ENCODE measurements around the gene KPNA6. TPM values are rescaled to one million over a fixed set of nuclear protein-coding genes. Genes with fewer than 3 reads are reported as not detected.

KPNA6 gene
- total and polyA plus RNA-seq, 9 of the 15 experiments (the other 6 are each of a cell fraction or from before 2014, with no cell fraction given) = 20.1 to 54.6 (median 32.2) TPM

GRCh38 chr1:32179443-32180185 is 71.8 kb downstream of the KPNA6 start, which contains the start of gene TXLNA (continued):
- TF ChIP-seq, protein P1, sequence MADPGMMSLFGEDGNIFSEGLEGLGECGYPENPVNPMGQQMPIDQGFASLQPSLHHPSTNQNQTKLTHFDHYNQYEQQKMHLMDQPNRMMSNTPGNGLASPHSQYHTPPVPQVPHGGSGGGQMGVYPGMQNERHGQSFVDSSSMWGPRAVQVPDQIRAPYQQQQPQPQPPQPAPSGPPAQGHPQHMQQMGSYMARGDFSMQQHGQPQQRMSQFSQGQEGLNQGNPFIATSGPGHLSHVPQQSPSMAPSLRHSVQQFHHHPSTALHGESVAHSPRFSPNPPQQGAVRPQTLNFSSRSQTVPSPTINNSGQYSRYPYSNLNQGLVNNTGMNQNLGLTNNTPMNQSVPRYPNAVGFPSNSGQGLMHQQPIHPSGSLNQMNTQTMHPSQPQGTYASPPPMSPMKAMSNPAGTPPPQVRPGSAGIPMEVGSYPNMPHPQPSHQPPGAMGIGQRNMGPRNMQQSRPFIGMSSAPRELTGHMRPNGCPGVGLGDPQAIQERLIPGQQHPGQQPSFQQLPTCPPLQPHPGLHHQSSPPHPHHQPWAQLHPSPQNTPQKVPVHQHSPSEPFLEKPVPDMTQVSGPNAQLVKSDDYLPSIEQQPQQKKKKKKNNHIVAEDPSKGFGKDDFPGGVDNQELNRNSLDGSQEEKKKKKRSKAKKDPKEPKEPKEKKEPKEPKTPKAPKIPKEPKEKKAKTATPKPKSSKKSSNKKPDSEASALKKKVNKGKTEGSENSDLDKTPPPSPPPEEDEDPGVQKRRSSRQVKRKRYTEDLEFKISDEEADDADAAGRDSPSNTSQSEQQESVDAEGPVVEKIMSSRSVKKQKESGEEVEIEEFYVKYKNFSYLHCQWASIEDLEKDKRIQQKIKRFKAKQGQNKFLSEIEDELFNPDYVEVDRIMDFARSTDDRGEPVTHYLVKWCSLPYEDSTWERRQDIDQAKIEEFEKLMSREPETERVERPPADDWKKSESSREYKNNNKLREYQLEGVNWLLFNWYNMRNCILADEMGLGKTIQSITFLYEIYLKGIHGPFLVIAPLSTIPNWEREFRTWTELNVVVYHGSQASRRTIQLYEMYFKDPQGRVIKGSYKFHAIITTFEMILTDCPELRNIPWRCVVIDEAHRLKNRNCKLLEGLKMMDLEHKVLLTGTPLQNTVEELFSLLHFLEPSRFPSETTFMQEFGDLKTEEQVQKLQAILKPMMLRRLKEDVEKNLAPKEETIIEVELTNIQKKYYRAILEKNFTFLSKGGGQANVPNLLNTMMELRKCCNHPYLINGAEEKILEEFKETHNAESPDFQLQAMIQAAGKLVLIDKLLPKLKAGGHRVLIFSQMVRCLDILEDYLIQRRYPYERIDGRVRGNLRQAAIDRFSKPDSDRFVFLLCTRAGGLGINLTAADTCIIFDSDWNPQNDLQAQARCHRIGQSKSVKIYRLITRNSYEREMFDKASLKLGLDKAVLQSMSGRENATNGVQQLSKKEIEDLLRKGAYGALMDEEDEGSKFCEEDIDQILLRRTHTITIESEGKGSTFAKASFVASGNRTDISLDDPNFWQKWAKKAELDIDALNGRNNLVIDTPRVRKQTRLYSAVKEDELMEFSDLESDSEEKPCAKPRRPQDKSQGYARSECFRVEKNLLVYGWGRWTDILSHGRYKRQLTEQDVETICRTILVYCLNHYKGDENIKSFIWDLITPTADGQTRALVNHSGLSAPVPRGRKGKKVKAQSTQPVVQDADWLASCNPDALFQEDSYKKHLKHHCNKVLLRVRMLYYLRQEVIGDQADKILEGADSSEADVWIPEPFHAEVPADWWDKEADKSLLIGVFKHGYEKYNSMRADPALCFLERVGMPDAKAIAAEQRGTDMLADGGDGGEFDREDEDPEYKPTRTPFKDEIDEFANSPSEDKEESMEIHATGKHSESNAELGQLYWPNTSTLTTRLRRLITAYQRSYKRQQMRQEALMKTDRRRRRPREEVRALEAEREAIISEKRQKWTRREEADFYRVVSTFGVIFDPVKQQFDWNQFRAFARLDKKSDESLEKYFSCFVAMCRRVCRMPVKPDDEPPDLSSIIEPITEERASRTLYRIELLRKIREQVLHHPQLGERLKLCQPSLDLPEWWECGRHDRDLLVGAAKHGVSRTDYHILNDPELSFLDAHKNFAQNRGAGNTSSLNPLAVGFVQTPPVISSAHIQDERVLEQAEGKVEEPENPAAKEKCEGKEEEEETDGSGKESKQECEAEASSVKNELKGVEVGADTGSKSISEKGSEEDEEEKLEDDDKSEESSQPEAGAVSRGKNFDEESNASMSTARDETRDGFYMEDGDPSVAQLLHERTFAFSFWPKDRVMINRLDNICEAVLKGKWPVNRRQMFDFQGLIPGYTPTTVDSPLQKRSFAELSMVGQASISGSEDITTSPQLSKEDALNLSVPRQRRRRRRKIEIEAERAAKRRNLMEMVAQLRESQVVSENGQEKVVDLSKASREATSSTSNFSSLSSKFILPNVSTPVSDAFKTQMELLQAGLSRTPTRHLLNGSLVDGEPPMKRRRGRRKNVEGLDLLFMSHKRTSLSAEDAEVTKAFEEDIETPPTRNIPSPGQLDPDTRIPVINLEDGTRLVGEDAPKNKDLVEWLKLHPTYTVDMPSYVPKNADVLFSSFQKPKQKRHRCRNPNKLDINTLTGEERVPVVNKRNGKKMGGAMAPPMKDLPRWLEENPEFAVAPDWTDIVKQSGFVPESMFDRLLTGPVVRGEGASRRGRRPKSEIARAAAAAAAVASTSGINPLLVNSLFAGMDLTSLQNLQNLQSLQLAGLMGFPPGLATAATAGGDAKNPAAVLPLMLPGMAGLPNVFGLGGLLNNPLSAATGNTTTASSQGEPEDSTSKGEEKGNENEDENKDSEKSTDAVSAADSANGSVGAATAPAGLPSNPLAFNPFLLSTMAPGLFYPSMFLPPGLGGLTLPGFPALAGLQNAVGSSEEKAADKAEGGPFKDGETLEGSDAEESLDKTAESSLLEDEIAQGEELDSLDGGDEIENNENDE (IDR thresholded peaks at IDR 0.05; ENCODE audit: low read depth, low read length) = no peak
- TF ChIP-seq GABPB2 (CRISPR knock-in tag; conservative IDR thresholded peaks at IDR 0.05) (no peak), NR3C1 (CRISPR knock-in tag; IDR thresholded peaks at IDR 0.05) (no peak), CEBPB (tag; IDR thresholded peaks at IDR 0.05) (no peak), MCM7 (IDR thresholded peaks at IDR 0.05) (no peak), ZNF263 (CRISPR knock-in tag; IDR thresholded peaks at IDR 0.05; ENCODE audit: borderline replicate concordance) (peak; percentile 64; the same call in 1 of the 2 replicates), ZNF316 (IDR thresholded peaks at IDR 0.05) (no peak), KLF16 (IDR thresholded peaks at IDR 0.05) (no peak), ZNF695 (CRISPR knock-in tag; IDR thresholded peaks at IDR 0.05) (no peak), CBX3 (IDR thresholded peaks at IDR 0.05; ENCODE audit: borderline replicate concordance in 1 of 2, low read length in 2 of 2) (0 out of 3 replicates have a peak, but pooled peaks of 1 of the 2 experiments have one; percentile 55), ZNF23 (CRISPR knock-in tag; IDR thresholded peaks at IDR 0.05) (0 out of 2 replicates have a peak, but pooled peaks have one; percentile 23)
- TF ChIP-seq, protein P2, sequence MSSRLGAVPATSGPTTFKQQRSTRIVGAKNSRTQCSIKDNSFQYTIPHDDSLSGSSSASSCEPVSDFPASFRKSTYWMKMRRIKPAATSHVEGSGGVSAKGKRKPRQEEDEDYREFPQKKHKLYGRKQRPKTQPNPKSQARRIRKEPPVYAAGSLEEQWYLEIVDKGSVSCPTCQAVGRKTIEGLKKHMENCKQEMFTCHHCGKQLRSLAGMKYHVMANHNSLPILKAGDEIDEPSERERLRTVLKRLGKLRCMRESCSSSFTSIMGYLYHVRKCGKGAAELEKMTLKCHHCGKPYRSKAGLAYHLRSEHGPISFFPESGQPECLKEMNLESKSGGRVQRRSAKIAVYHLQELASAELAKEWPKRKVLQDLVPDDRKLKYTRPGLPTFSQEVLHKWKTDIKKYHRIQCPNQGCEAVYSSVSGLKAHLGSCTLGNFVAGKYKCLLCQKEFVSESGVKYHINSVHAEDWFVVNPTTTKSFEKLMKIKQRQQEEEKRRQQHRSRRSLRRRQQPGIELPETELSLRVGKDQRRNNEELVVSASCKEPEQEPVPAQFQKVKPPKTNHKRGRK (tag; IDR thresholded peaks at IDR 0.05) = no peak
- TF ChIP-seq, protein P3, sequence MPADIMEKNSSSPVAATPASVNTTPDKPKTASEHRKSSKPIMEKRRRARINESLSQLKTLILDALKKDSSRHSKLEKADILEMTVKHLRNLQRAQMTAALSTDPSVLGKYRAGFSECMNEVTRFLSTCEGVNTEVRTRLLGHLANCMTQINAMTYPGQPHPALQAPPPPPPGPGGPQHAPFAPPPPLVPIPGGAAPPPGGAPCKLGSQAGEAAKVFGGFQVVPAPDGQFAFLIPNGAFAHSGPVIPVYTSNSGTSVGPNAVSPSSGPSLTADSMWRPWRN (IDR thresholded peaks at IDR 0.05; ENCODE audit: low read depth) = no peak
- TF ChIP-seq, protein P4, sequence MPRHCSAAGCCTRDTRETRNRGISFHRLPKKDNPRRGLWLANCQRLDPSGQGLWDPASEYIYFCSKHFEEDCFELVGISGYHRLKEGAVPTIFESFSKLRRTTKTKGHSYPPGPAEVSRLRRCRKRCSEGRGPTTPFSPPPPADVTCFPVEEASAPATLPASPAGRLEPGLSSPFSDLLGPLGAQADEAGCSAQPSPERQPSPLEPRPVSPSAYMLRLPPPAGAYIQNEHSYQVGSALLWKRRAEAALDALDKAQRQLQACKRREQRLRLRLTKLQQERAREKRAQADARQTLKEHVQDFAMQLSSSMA (CRISPR knock-in tag; IDR thresholded peaks at IDR 0.05) = 0 out of 2 replicates have a peak, but pooled peaks have one; percentile 13
